Lower lobe of right lung (tissue), 2 donors: Measurements from ENCODE around the gene BOC. TPM values are rescaled to one million over a fixed set of nuclear protein-coding genes. Genes with fewer than 3 reads are reported as not detected.

Experiments
- ATAC-seq, 2 donors: fragments of 200-7000 bp; cut with Tn5 transposase; one replicate each; pipeline ENCODE4 v1.9.1; 2020 to 2022; ENCODE audit warnings: mild to moderate bottlenecking in 2 of 2, moderate library complexity in 2 of 2
- DNase-seq: peaks from one replicate; pipeline ENCODE4 v3.0.0-alpha.2; 2020
- H3K27ac ChIP-seq: fragments of 200-600 bp; one replicate; pipeline ENCODE4 v1.8.0; 2022
- H3K27me3 ChIP-seq: fragments of 200-600 bp; one replicate; pipeline ENCODE4 v1.8.0; 2022; ENCODE audit warnings: low read depth
- H3K36me3 ChIP-seq: fragments of 200-600 bp; one replicate; pipeline ENCODE4 v1.8.0; 2022; ENCODE audit warnings: mild to moderate bottlenecking
- H3K4me1 ChIP-seq: fragments of 200-600 bp; one replicate; pipeline ENCODE4 v1.8.0; 2022
- H3K4me3 ChIP-seq: fragments of 200-600 bp; one replicate; pipeline ENCODE4 v1.8.0; 2022; ENCODE audit warnings: mild to moderate bottlenecking
- H3K9me3 ChIP-seq: fragments of 200-600 bp; one replicate; pipeline ENCODE4 v1.8.0; 2022
- intact Hi-C: fragments of 100-400 bp; cut with DNase I; formaldehyde crosslinking; loops from one replicate; pipeline ENCODE4 v1.11.0; 2022
- total RNA-seq: library from RNA; stranded (reverse); fragmentation: NEBNext Ultra II Directional; extraction: Animal tissue kit (Norgen Biotek cat#: 25700); gene quantifications from one replicate; pipeline ENCODE4 v1.2.1, GENCODE V29; 2021
- TF ChIP-seq, protein P1 (sequence below): fragments of 200-600 bp; IDR thresholded peaks from one replicate; pipeline ENCODE4 v1.8.0; 2022; ENCODE audit warnings: antibody characterized with exemption, mild to moderate bottlenecking
- donor health status: DM: no; HTN: yes; CAD: no; lungs with severe emphysema.

The BOC gene
- total RNA-seq, 1 donor from 2014 or later: 10.1 TPM

DNA sequence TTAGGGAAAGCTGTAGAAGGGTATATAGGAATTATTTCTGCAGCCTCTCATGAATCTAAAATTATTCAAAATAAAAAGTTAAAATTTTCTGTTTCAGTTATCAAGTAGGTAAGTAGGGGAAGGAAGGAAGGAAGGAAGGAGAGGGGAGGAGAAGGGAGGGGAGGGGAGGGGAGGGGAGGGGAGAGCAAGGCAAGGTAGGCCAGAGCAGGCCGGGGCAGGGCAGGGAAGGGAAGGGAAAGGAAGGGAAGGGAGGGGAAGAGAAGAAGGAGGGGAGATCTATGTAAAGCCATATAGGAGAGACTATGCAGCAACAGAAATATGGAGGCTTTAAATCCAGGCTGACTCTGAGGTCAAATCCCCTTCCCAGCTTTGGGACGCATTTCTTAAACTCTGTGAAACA lies 38.3 kb upstream of the BOC start:
- H3K4me1 ChIP-seq: no peaks in the 10 kb centered on the region
- no peak overlapping the region for H3K27ac ChIP-seq
- TF ChIP-seq, protein P1, sequence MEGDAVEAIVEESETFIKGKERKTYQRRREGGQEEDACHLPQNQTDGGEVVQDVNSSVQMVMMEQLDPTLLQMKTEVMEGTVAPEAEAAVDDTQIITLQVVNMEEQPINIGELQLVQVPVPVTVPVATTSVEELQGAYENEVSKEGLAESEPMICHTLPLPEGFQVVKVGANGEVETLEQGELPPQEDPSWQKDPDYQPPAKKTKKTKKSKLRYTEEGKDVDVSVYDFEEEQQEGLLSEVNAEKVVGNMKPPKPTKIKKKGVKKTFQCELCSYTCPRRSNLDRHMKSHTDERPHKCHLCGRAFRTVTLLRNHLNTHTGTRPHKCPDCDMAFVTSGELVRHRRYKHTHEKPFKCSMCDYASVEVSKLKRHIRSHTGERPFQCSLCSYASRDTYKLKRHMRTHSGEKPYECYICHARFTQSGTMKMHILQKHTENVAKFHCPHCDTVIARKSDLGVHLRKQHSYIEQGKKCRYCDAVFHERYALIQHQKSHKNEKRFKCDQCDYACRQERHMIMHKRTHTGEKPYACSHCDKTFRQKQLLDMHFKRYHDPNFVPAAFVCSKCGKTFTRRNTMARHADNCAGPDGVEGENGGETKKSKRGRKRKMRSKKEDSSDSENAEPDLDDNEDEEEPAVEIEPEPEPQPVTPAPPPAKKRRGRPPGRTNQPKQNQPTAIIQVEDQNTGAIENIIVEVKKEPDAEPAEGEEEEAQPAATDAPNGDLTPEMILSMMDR: no peak
- H3K36me3 ChIP-seq: no peaks in the 10 kb centered on the region
- no peak for ATAC-seq
- no peak for DNase-seq
- H3K9me3 ChIP-seq: no peaks in the 10 kb centered on the region
- H3K4me3 ChIP-seq: no peak overlapping the region
- H3K27me3 ChIP-seq: no peaks in the 10 kb centered on the region
- intact Hi-C loops: no loop called here

DNA sequence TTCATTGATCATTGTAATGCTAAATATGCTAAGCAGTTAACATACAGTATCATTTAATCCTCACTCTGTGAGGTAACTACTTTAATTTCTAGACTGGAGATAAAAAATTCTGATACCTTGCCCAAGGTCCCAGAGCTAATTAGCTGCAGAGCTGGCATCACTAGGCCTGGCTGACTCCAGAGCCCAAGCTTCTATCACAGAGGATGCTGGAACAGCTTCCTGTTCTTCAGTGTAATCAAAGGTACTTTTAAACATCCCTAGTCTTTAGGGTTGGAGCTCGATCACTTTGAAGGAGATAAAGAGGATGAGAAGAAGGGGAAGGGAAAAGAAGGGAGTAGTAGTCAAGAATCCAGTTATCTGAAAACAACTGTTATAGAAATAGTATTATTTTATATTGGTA lies 37.1 kb upstream of the BOC start:
- no peaks in the 10 kb centered on the region for H3K36me3 ChIP-seq
- TF ChIP-seq, protein P1: no peak
- no peaks in the 10 kb centered on the region for H3K27me3 ChIP-seq
- H3K27ac ChIP-seq: no peak overlapping the region
- H3K4me1 ChIP-seq: no peaks in the 10 kb centered on the region
- no peaks in the 10 kb centered on the region for H3K9me3 ChIP-seq
- ATAC-seq (no peak), DNase-seq (no peak)
- H3K4me3 ChIP-seq: no peak overlapping the region
- intact Hi-C loops: no loop called here

GRCh38 chr3:113174801-113175485 lies 36.4 kb upstream of the BOC start:
- H3K4me3 ChIP-seq: no peak overlapping the region
- TF ChIP-seq, protein P1: no peak
- H3K36me3 ChIP-seq: no peaks in the 10 kb centered on the region
- no peak for ATAC-seq
- intact Hi-C loops: no loop called here
- no peaks in the 10 kb centered on the region for H3K4me1 ChIP-seq
- DNase-seq: no peak
- no peaks in the 10 kb centered on the region for H3K9me3 ChIP-seq
- H3K27ac ChIP-seq: no peak overlapping the region
- H3K27me3 ChIP-seq: no peaks in the 10 kb centered on the region

DNA sequence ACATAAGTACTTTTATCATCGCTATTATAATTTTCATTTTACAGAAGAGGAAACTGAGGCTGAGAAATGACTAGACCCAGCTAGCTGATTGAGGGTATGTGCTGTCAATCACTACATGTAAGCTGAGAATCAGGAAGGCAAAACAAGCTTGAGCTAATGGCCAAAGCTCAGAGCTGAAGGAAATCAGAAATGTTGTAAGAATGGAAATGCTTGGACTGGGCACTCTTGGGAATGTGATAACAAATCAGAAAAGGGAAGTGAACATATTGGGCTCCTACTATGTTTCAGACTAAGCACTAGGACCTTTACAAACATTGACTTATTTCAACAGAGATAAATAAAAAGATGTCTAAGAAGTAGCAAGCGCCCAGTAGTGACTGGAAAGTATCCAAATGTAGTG lies 33.8 kb upstream of the BOC start:
- ATAC-seq (no peak), DNase-seq (no peak)
- Histone ChIP-seq H3K27me3 (no peaks in the 10 kb centered on the region), H3K4me3 (no peak overlapping the region), H3K27ac (no peak overlapping the region), H3K4me1 (no peaks in the 10 kb centered on the region), H3K9me3 (no peaks in the 10 kb centered on the region), H3K36me3 (no peaks in the 10 kb centered on the region)
- intact Hi-C loops: no loop called here
- TF ChIP-seq, protein P1: no peak

GRCh38 chr3:113179235-113179824 lies 32.0 kb upstream of the BOC start:
- no peak overlapping the region for H3K27ac ChIP-seq
- no peaks in the 10 kb centered on the region for H3K4me1 ChIP-seq
- TF ChIP-seq, protein P1: no peak
- no peaks in the 10 kb centered on the region for H3K27me3 ChIP-seq
- H3K36me3 ChIP-seq: no peaks in the 10 kb centered on the region
- no peak overlapping the region for H3K4me3 ChIP-seq
- intact Hi-C loops: no loop called here
- no peak for DNase-seq
- ATAC-seq: no peak
- no peaks in the 10 kb centered on the region for H3K9me3 ChIP-seq
